GM10266 (cell line): ENCODE results near the gene CALCB.

Experiments
- DNase-seq: peaks from one replicate; pipeline ENCODE4 v3.0.0; 2012; ENCODE audit errors: extremely low spot score
- CTCF ChIP-seq: IDR thresholded peaks from 2 replicates; pipeline ENCODE4 v1.5.1; 2012; ENCODE audit warnings: mild to moderate bottlenecking, low read depth; ENCODE audit not compliant: control insufficient read depth, insufficient read depth; ENCODE audit errors: missing control alignments

The CALCB gene

DNA sequence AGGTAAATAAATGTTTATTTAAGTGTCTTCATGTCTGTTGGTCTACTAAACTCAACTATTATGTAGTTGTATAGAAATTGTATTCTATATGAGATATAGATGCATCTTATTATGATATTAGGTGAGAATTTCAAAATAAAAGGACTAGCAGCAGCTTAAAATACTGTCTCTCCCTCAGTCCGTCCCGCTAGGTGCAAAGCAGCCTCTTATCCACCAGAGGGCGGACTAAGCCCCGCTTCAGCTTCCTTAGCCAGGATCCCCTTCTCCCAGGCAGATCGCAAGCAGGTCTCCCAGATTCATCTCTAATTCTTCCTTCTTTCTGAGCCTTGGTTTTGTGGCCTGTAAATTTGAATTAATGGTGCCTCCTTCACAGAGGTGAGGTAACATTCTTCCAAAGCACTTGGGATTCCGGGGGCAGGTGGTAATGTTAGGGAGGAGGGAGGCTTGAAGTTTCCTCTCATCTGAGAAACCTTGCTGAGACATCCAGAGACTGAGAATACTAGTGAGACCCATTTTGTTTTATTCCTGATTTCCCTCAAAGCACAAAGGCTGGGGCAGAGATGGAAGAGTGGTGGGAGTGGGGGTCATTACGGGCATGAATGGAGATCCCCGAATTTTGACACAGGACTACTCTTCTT lies 27.8 kb downstream of the CALCB start:
- peak; percentile 92 for TF ChIP-seq CTCF
- peak; percentile 59 for DNase-seq

DNA sequence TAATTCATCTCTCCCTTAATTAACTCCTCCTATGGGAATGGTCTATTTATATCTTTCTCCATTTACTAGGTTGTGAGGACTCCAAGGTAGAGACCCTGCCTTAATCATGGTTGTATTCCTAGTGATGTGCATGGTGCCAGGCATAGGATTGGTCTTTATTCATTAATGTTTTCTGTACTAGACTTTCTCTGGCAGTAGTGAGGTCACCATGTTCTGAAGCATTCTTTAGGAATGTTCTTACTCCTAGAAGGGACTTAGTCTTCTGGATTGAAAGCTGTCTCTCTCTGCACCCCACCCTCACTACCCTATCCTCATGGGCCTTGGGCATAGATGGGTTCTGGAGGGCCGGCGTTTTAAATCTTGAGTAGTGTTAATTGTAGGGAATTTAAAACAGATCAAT lies 30.8 kb downstream of the CALCB start:
- no peak for DNase-seq
- TF ChIP-seq CTCF, result no peak

DNA sequence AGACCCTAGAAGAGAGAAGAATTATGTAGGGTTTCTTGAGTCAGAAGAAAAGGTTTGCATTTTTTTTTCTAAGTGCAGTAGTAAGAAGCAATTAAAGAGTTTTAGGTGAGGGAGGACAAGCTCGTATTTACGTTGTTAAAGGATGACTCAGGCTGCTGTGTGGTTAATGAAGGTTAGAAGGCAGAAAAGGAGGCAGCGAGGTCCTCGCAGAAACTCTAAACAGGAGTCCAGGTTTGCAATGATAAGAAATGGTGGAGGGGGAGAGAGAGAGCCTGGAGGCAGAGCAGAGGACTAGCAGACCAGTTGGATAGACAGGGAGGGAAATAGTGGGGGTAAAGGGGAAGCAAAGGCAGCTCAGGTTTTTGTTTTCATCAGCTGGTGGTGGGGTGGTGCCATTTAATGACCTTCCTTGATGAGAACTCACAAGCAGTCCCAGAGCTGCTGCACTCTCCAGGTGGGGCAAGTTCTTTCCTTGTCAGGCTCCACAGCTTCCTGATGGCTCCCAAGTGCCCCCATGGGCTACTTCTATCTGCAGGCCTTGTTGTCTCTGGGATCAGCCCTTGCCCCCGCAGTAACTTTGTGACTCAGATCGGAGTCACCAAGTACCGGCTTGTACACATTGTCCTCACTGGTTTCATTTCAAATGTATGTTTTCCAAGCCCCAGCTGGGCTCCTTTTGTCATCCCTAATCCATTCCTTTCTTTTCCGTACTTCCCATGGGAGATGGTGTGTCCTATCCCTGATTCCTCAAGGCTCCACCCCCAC lies 33.0 kb downstream of the CALCB start:
- no peak for DNase-seq
- no peak for TF ChIP-seq CTCF

- TF ChIP-seq CTCF, result no peak
- DNase-seq, result no peak
Observed at GRCh38 chr11:15107730-15108515, 34.5 kb downstream of the CALCB start.

DNA sequence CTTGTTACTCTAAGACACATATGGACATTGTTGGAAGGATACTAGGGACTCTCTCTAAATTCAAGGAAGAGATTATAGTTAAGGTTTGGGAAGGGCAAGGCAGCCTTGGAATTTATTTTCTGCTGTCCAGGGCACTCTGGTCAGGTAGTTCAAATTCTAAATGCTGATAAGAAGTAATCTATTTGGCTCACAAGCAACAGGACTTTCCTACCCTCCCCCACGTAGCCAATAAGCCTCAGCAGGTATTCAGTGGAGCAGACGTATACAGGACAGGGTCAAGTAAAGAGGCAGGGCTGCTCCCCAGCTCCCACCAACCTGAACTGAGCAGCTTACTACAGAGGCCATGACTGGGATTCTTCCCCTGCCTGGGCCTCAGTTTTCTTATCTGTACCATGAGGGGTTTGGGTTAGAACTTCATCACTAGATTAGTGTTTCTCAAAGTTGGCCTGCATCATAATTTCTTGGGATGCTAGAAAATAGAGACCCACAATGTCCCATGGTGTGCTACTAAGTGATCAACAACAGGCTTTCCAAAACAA lies 35.3 kb downstream of the CALCB start:
- no peak for TF ChIP-seq CTCF
- no peak for DNase-seq

GRCh38 chr11:15109602-15110001 lies 36.2 kb downstream of the CALCB start:
- no peak for DNase-seq
- TF ChIP-seq CTCF, result no peak

- no peak for DNase-seq
- no peak for TF ChIP-seq CTCF
Observed at GRCh38 chr11:15111215-15111614, 37.8 kb downstream of the CALCB start.
